ENCODE data around the gene TSPO2.

The TSPO2 gene

GRCh38 chr6:41051873-41052272 lies 9.6 kb downstream of the TSPO2 start:
- no peak for DNase-seq (ENCODE audit: low spot score)

- no peak for DNase-seq (ENCODE audit: low spot score)
Measured at GRCh38 chr6:41053041-41053440, 10.8 kb downstream of the TSPO2 start, which contains the start of gene APOBEC2. Gene APOBEC2, plus strand, starts transcription at chr6:41053202. Its CDS starts 146 bp downstream, at chr6:41053348.

GRCh38 chr6:41054511-41054910 lies 12.2 kb downstream of the TSPO2 start:
- no peak for DNase-seq (ENCODE audit: low spot score)

- DNase-seq (ENCODE audit: low spot score), result no peak
Measured at GRCh38 chr6:41055149-41055548, 12.9 kb downstream of the TSPO2 start.

GRCh38 chr6:41056768-41057490 lies 14.7 kb downstream of the TSPO2 start:
- no peak for DNase-seq (ENCODE audit: low spot score)

GRCh38 chr6:41058783-41059181 lies 16.5 kb downstream of the TSPO2 start:
- no peak for DNase-seq (ENCODE audit: low spot score)

- DNase-seq (ENCODE audit: low spot score), result no peak
Measured at GRCh38 chr6:41059556-41059955, 17.3 kb downstream of the TSPO2 start.

GRCh38 chr6:41061196-41061726 lies 19.0 kb downstream of the TSPO2 start:
- no peak for DNase-seq (ENCODE audit: low spot score)

GRCh38 chr6:41062056-41062455 lies 19.8 kb downstream of the TSPO2 start:
- DNase-seq (ENCODE audit: low spot score), result no peak

GRCh38 chr6:41063884-41064285 lies 21.6 kb downstream of the TSPO2 start:
- no peak for DNase-seq (ENCODE audit: low spot score)

- DNase-seq (ENCODE audit: low spot score), result no peak
Measured at GRCh38 chr6:41064841-41065240, 22.6 kb downstream of the TSPO2 start.

GRCh38 chr6:41065550-41066026 lies 23.3 kb downstream of the TSPO2 start:
- no peak for DNase-seq (ENCODE audit: low spot score)

- peak; percentile 75 for DNase-seq (ENCODE audit: low spot score)
Measured at GRCh38 chr6:41066867-41067304, 24.6 kb downstream of the TSPO2 start.

- no peak for DNase-seq (ENCODE audit: low spot score)
Measured at GRCh38 chr6:41071501-41071922, 29.2 kb downstream of the TSPO2 start.

GRCh38 chr6:41071923-41072835 lies 29.9 kb downstream of the TSPO2 start, which contains the start of gene OARD1:
Gene OARD1, minus strand, starts transcription at chr6:41072356. Its CDS starts 722 bp downstream, at chr6:41071634.
- DNase-seq (ENCODE audit: low spot score), result peak; percentile 99

- DNase-seq (ENCODE audit: low spot score), result no peak
Measured at GRCh38 chr6:41072836-41073202, 30.6 kb downstream of the TSPO2 start, which contains the start of gene NFYA. Gene NFYA, plus strand, starts transcription at chr6:41072974. Its CDS starts 6,116 bp downstream, at chr6:41079090.

GRCh38 chr6:41073203-41073967 lies 31.1 kb downstream of the TSPO2 start:
- peak; percentile 69 for DNase-seq (ENCODE audit: low spot score)

GRCh38 chr6:41073968-41074691 lies 31.9 kb downstream of the TSPO2 start:
- peak; percentile 14 for DNase-seq (ENCODE audit: low spot score)

GRCh38 chr6:41074692-41075436 lies 32.6 kb downstream of the TSPO2 start:
- DNase-seq (ENCODE audit: low spot score), result no peak
